Activated CD8-positive, alpha-beta T cell treated with anti-CD3 and anti-CD28 coated beads for 36 hours (primary cell): ENCODE data around the gene PWP1. TPM values are rescaled to one million over a fixed set of nuclear protein-coding genes. Genes with fewer than 3 reads are reported as not detected.

ENCODE experiments used
- ATAC-seq: fragments of 200-7000 bp; cut with Tn5 transposase; one replicate; pipeline ENCODE4 v1.10.0; 2021; ENCODE audit warnings: mild to moderate bottlenecking, moderate library complexity
- CTCF ChIA-PET: fragments of 350-600 bp; sonication (Branson Sonifier 250); formaldehyde crosslinking; loops from one replicate; lab custom pipeline; 2021; ENCODE audit warnings: antibody characterized with exemption; lab: Charles Lee
- POLR2A ChIA-PET: fragments of 350-600 bp; sonication (Branson Sonifier 250); formaldehyde crosslinking; loops from one replicate; lab custom pipeline; 2021; ENCODE audit warnings: antibody characterized with exemption; lab: Charles Lee
- DNase-seq: peaks from one replicate; pipeline ENCODE4 v3.0.0-alpha.2; 2020
- H3K27ac Mint-ChIP-seq: one replicate; pipeline ENCODE4 v1.8.0; 2021; ENCODE audit warnings: mild to moderate bottlenecking, mixed read lengths
- H3K27me3 Mint-ChIP-seq: one replicate; pipeline ENCODE4 v1.8.0; 2021; ENCODE audit warnings: mixed read lengths
- H3K36me3 Mint-ChIP-seq: one replicate; pipeline ENCODE4 v1.8.0; 2021; ENCODE audit warnings: low read depth, mixed read lengths
- H3K4me1 Mint-ChIP-seq: one replicate; pipeline ENCODE4 v1.8.0; 2021; ENCODE audit warnings: low read depth, mixed read lengths
- H3K4me3 Mint-ChIP-seq: one replicate; pipeline ENCODE4 v1.8.0; 2021; ENCODE audit warnings: mild to moderate bottlenecking, moderate library complexity, mixed read lengths
- H3K9me3 Mint-ChIP-seq: one replicate; pipeline ENCODE4 v1.8.0; 2021; ENCODE audit warnings: mixed read lengths
- intact Hi-C: fragments of 100-400 bp; cut with micrococcal nuclease; formaldehyde crosslinking; loops from one replicate; pipeline ENCODE4 v1.10.0; 2022
- total RNA-seq, 2 experiments: library from RNA; stranded (reverse); gene quantifications; one replicate each; pipeline ENCODE4 v1.2.3, GENCODE V29; 2021
- TF ChIP-seq, protein P1 (sequence below): fragments of 200-600 bp; IDR thresholded peaks from one replicate; pipeline ENCODE4 v1.8.0; 2022; ENCODE audit warnings: antibody characterized with exemption, mild to moderate bottlenecking

PWP1 gene
- total RNA-seq, 2 experiments from 2014 or later, result 52.4 to 57.5 TPM

DNA sequence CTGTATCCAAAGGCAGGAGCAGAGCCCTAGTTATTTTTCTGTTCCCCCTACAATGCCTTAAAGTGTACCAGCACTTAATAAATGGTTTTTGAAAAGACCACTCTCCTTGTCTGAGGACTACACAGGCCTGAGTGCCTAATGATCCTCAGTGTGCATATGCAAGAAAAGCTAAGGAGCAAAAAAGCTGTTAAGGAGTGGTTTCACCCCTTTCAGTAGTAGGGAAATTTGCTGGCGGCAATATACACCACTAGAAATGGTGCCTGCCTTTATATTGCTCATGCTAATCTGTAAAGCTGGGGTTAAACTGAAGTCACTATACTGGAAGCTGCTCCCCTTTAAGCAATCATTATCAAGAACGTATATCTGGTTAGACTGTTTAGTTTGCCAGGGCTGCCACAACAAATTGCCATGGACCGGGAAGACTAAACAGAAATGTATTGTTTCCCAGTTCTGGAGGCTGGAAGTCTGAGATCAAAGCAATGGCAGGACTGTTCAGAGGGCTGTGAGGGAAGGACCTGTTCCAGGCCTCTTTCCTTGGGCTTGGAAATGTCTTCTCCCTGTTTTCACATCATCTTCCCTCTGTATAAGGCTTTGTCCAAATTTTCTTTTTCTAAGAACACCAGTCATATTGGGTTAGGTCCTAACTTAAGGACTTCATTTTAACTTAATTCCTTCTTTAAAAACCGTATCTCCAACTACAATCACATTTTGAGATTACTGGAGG, 45.2 kb downstream of the PWP1 start:
- intact Hi-C loops, result no loop called here
- Mint-ChIP-seq H3K27me3 (no peaks in the 10 kb centered on the region), H3K4me1 (no peaks in the 10 kb centered on the region), H3K27ac (no peak overlapping the region), H3K36me3 (peaks cover 19% of the 10 kb centered on the region), H3K4me3 (no peak overlapping the region), H3K9me3 (no peaks in the 10 kb centered on the region)
- ChIA-PET CTCF (no interaction called here), POLR2A (no interaction called here)
- TF ChIP-seq, protein P1, sequence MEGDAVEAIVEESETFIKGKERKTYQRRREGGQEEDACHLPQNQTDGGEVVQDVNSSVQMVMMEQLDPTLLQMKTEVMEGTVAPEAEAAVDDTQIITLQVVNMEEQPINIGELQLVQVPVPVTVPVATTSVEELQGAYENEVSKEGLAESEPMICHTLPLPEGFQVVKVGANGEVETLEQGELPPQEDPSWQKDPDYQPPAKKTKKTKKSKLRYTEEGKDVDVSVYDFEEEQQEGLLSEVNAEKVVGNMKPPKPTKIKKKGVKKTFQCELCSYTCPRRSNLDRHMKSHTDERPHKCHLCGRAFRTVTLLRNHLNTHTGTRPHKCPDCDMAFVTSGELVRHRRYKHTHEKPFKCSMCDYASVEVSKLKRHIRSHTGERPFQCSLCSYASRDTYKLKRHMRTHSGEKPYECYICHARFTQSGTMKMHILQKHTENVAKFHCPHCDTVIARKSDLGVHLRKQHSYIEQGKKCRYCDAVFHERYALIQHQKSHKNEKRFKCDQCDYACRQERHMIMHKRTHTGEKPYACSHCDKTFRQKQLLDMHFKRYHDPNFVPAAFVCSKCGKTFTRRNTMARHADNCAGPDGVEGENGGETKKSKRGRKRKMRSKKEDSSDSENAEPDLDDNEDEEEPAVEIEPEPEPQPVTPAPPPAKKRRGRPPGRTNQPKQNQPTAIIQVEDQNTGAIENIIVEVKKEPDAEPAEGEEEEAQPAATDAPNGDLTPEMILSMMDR, result no peak
- ATAC-seq (no peak), DNase-seq (no peak)

DNA sequence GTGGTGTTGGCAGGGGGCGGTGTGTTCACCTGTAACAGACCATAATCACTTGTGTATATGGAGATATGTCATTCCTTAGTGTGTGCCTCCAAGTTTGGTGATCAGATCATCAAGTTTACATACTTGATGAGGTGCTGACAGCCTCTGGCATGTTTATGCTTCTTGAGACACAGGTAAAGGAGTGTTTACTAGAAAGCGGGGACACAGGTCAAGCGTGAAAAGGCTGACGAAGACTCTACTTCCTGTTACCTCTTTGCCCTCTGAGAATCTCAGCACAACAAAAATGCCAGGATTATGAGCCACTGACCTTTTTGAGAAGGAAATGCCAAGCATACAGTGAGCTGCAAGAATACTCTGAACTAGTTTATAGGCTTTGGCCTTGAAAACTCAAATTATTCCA, 45.8 kb downstream of the PWP1 start:
- H3K27me3 Mint-ChIP-seq, result no peaks in the 10 kb centered on the region
- TF ChIP-seq, protein P1, result no peak
- DNase-seq (no peak), ATAC-seq (no peak)
- ChIA-PET POLR2A (interaction anchor here (1.3 kb wide), 1 partner anchor 17 kb away, joined by 6 read pairs; no protein-coding TSS in a partner anchor), CTCF (no interaction called here)
- H3K9me3 Mint-ChIP-seq, result no peaks in the 10 kb centered on the region
- intact Hi-C loops, result no loop called here
- H3K4me3 Mint-ChIP-seq, result no peak overlapping the region
- H3K4me1 Mint-ChIP-seq, result no peaks in the 10 kb centered on the region
- no peak overlapping the region for H3K27ac Mint-ChIP-seq
- H3K36me3 Mint-ChIP-seq, result peaks cover 25% of the 10 kb centered on the region

DNA sequence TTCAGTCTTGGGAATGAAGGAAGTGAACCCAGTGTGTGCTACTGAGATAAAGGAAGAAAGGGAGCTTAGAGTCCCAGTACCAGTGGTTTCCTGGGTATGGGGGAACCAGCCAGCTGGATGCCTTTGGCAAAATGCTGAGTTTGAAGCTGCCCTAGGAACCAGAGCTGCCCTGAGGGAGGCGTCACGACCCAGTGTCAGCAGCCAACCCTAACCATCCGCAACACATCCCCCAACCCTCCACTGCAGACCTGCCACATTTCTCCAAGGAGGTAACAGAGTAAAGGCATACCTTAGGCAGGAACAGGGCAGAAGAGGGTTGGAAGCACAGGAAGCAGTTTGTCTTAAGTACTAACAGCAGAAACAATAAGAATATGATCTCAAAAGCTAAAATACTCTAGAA, 46.8 kb downstream of the PWP1 start:
- POLR2A ChIA-PET, result interaction anchor here (1.0 to 1.3 kb wide), 3 partner anchors 18 to 452 kb away, joined by 3 to 6 read pairs (median 4); no protein-coding TSS in a partner anchor
- intact Hi-C loops, result no loop called here
- no peak for DNase-seq
- no peak for ATAC-seq
- Mint-ChIP-seq H3K4me3 (no peak overlapping the region), H3K9me3 (no peaks in the 10 kb centered on the region), H3K36me3 (peaks cover 32% of the 10 kb centered on the region), H3K27me3 (no peaks in the 10 kb centered on the region), H3K27ac (no peak overlapping the region), H3K4me1 (peaks cover 2% of the 10 kb centered on the region)
- TF ChIP-seq, protein P1, result no peak
- CTCF ChIA-PET, result no interaction called here

DNA sequence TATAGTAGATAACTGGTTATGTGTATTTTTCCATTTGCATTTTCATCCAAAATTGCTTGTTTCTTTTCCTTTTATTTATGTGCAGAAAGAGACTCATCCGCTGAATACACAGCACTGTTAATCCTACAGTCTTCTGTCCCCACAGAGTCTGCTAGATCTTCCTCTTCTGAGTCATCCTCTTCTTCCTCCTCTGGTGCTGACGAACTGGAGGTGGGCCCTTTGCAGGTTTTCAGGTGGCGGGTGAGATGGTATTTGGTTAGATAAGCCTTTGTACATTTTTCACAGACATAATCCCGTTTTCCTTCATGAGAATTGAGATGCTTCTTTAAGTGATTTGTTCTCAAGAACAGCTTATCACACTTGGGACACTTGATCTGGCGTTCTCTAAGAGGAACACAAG, 48.5 kb downstream of the PWP1 start:
- intact Hi-C loops, result no loop called here
- Mint-ChIP-seq H3K27ac (no peak overlapping the region), H3K4me1 (peaks cover 4% of the 10 kb centered on the region), H3K36me3 (peaks cover 47% of the 10 kb centered on the region), H3K4me3 (no peak overlapping the region), H3K9me3 (no peaks in the 10 kb centered on the region), H3K27me3 (no peaks in the 10 kb centered on the region)
- CTCF ChIA-PET, result no interaction called here
- no peak for DNase-seq
- TF ChIP-seq, protein P1, result no peak
- no peak for ATAC-seq
- POLR2A ChIA-PET, result no interaction called here

DNA sequence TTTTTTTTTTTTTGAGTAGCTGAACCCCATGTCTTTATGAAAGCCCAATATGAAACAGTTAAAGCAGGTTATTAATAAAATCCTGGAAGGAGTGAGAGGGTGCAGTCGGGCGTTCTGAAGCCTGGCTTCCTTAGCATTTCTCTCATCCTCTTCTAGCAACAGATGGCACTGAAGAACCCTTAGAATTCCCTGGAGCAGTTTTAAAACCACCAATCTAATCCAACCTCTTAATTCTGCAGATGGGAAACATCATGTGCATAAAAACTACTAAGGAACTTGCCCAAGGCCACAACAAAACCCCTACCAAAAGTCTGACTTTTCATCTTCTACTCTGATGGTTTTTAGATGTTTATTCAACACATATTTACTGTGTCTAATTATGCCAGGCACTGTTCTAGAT, 50.2 kb downstream of the PWP1 start:
- POLR2A ChIA-PET, result no interaction called here

More for the DNA sequence above, 50.2 kb downstream of the PWP1 start:
- intact Hi-C loops, result no loop called here
- Mint-ChIP-seq H3K4me1 (peaks cover 4% of the 10 kb centered on the region), H3K4me3 (no peak overlapping the region), H3K27me3 (no peaks in the 10 kb centered on the region), H3K9me3 (no peaks in the 10 kb centered on the region), H3K36me3 (peaks cover 55% of the 10 kb centered on the region), H3K27ac (no peak overlapping the region)
- TF ChIP-seq, protein P1, result no peak
- ATAC-seq (no peak), DNase-seq (no peak)
- CTCF ChIA-PET, result no interaction called here
